CD4-positive, alpha-beta memory T cell (primary cell): ENCODE measurements around the gene LPAR2. TPM values are rescaled to one million over a fixed set of nuclear protein-coding genes. Genes with fewer than 3 reads are reported as not detected.

Experiments used
- CTCF ChIA-PET: fragments of 350-600 bp; sonication (Branson Sonifier 250); formaldehyde crosslinking; loops from one replicate; lab custom pipeline; 2021; ENCODE audit warnings: inconsistent platforms; ENCODE audit not compliant: partially characterized antibody; lab: Charles Lee
- POLR2A ChIA-PET: fragments of 350-600 bp; sonication (Branson Sonifier 250); formaldehyde crosslinking; loops from one replicate; lab custom pipeline; 2021; ENCODE audit not compliant: partially characterized antibody; lab: Charles Lee
- DNase-seq, 5 donors: peaks; one replicate each; pipeline versions ENCODE4 v3.0.0 to v3.0.0-alpha.2; 2020 to 2022; ENCODE audit warnings: mixed read lengths in 1 of 5
- H3K27ac ChIP-seq: one replicate; pipeline ENCODE4 v1.7.0; 2013; ENCODE audit warnings: low read depth, low read length
- H3K27me3 ChIP-seq: 2 replicates; pipeline ENCODE4 v1.7.0; 2013; ENCODE audit warnings: mild to moderate bottlenecking, low read length, moderate library complexity; ENCODE audit not compliant: insufficient read depth
- H3K36me3 ChIP-seq: 2 replicates; pipeline ENCODE4 v1.7.0; 2013; ENCODE audit warnings: mild to moderate bottlenecking, low read length, moderate library complexity; ENCODE audit not compliant: insufficient read depth
- H3K4me1 ChIP-seq: 2 replicates; pipeline ENCODE4 v1.7.0; 2013; ENCODE audit warnings: mild to moderate bottlenecking, low read length, moderate library complexity; ENCODE audit not compliant: insufficient read depth
- H3K4me3 ChIP-seq, 2 donors: one replicate each; pipeline ENCODE4 v1.7.0; 2013; ENCODE audit warnings: low read length in 2 of 2, mild to moderate bottlenecking in 1 of 2
- H3K9me3 ChIP-seq, 2 donors: one replicate each; pipeline ENCODE4 v1.7.0; 2013; ENCODE audit warnings: low read length in 2 of 2, control low read depth in 1 of 2; ENCODE audit not compliant: control insufficient read depth in 1 of 2
- H3K27ac Mint-ChIP-seq, 7 donors: one replicate each; pipeline ENCODE4 v1.8.0; 2020 to 2021; ENCODE audit warnings: mixed read lengths in 7 of 7, mild to moderate bottlenecking in 6 of 7, inconsistent platforms in 3 of 7, moderate library complexity in 3 of 7
- H3K27me3 Mint-ChIP-seq, 2 donors: one replicate each; pipeline ENCODE4 v1.8.0; 2020 to 2021; ENCODE audit warnings: mixed read lengths in 2 of 2
- H3K36me3 Mint-ChIP-seq, 2 donors: one replicate each; pipeline ENCODE4 v1.8.0; 2020 to 2021; ENCODE audit warnings: mixed read lengths in 2 of 2, inconsistent platforms in 1 of 2, mild to moderate bottlenecking in 1 of 2
- H3K4me1 Mint-ChIP-seq, 4 donors: one replicate each; pipeline ENCODE4 v1.8.0; 2020 to 2021; ENCODE audit warnings: mixed read lengths in 4 of 4, mild to moderate bottlenecking in 1 of 4
- H3K4me3 Mint-ChIP-seq, 8 donors: one replicate each; pipeline ENCODE4 v1.8.0; 2020 to 2021; ENCODE audit warnings: mixed read lengths in 8 of 8, mild to moderate bottlenecking in 7 of 8, moderate library complexity in 6 of 8, inconsistent platforms in 3 of 8
- H3K9me3 Mint-ChIP-seq, 8 donors: one replicate each; pipeline ENCODE4 v1.8.0; 2020 to 2021; ENCODE audit warnings: mixed read lengths in 8 of 8, mild to moderate bottlenecking in 5 of 8, inconsistent platforms in 3 of 8, moderate library complexity in 1 of 8
- intact Hi-C: fragments of 100-400 bp; cut with micrococcal nuclease; formaldehyde crosslinking; loops from one replicate; pipeline ENCODE4 v1.15.1; 2023
- polyA plus RNA-seq, 2 donors: library from polyadenylated mRNA; unstranded; fragments of 300-500 nt; fragmentation: Illumina TruSeq; gene quantifications; one replicate each; pipeline ENCODE4 v1.2.3, GENCODE V29; 2021
- total RNA-seq, 2 experiments: library from RNA; stranded (reverse); gene quantifications; one replicate each; pipeline ENCODE4 v1.2.3, GENCODE V29; 2021

The LPAR2 gene
- total and polyA plus RNA-seq, 4 experiments from 2014 or later, result 27.2 to 72.4 (median 54.2) TPM

DNA sequence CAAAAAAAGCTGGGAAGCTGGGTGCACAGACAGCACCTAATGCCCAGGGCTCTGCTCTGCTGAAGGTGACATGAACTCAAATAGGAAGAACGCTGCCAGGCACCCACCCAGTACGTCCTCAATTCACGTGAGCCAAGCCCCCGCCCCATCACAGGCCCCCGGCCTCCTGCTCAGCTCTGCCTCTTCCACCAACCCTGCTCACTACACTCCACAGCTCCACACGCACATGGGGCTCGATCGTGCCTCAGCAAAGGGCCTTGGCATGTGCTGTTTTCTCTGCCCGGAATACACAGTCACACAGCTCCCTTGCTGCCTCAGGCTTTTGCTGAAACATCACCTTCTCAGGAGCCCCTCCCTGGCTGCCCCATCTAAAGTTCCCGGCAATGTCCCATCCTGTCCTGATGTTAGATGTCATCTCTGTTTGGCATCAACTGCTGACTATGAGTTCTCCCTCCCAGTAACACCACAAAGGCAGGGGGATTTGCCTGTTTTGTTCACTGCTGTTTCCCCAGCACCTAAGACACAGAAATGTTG, 33.2 kb upstream of the LPAR2 start:
- peaks cover 23 to 39% (median 28%) of the 10 kb centered on the region in 4 donors for H3K4me1 Mint-ChIP-seq
- H3K27ac ChIP-seq, result peak overlapping the region; percentile 89
- H3K9me3 Mint-ChIP-seq, result no peaks in the 10 kb centered on the region
- no peaks in the 10 kb centered on the region for H3K27me3 ChIP-seq
- H3K36me3 ChIP-seq, result peaks cover 41% of the 10 kb centered on the region
- H3K9me3 ChIP-seq, result no peaks in the 10 kb centered on the region
- intact Hi-C loops, result loop anchor here (5.0 to 10.0 kb wide), 2 partner anchors 44 to 256 kb away; partner anchors contain the start of genes GATAD2A and PBX4
- peaks cover 26 to 53% of the 10 kb centered on the region in 2 donors for H3K36me3 Mint-ChIP-seq
- no peaks in the 10 kb centered on the region for H3K27me3 Mint-ChIP-seq
- CTCF ChIA-PET, result interaction anchor here (1.0 to 4.2 kb wide), 5 partner anchors 10 to 129 kb away, joined by 3 to 12 read pairs (median 4); partner anchors contain the start of gene GMIP
- POLR2A ChIA-PET, result interaction anchor here (0.9 to 5.7 kb wide), 13 partner anchors 8 to 240 kb away, joined by 3 to 42 read pairs (median 13); partner anchors contain the start of genes GMIP, ZNF101, ZNF253 and ZNF506
- peaks cover 42% of the 10 kb centered on the region for H3K4me1 ChIP-seq
- H3K4me3 ChIP-seq, result peak overlapping the region in 1 of 2 donors; percentile 78
- H3K27ac Mint-ChIP-seq, result peak overlapping the region; percentile 91 to 99 (median 95)
- no peak for DNase-seq
- peak overlapping the region; percentile 89 to 96 (median 92) for H3K4me3 Mint-ChIP-seq

DNA sequence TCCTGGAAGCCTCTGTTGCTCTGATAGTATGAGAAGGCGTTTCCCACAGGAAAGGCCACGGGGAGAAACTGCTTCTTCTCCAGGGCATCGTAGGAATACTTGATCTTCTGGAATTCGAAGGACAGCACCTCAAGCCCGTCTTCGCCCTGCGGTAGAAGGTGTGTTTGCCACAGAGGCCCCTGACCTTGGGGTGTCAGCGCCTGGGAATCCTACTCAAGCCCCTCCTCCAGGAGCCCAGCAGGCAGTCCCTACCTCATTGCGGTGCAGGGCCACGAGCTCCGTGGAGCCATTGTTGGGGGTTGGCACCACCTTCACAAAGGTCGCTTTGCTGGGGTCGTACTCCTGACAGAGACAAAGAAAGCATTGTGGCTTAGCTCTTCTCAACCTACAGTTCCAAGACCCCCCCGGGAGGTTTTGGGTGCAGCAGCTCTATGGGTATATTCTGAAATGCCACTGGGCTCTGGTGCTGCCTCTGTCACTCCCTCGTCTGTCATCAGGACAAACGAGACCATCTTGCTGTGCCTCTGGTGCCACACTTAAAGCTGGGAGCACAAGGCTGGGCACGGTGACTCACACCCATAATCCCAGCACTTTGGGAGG, 31.7 kb upstream of the LPAR2 start:
- H3K27ac ChIP-seq, result no peak overlapping the region
- ChIA-PET CTCF (interaction anchor here (1.3 to 4.2 kb wide), 2 partner anchors 16 to 106 kb away, joined by 4 to 12 read pairs; partner anchors contain the start of gene GMIP), POLR2A (interaction anchor here (1.0 to 5.7 kb wide), 7 partner anchors 8 to 207 kb away, joined by 3 to 42 read pairs (median 15); partner anchors contain the start of genes GMIP, ZNF101, ZNF253 and ZNF506)
- intact Hi-C loops, result loop anchor here (5.0 to 10.0 kb wide), 2 partner anchors 42 to 255 kb away; partner anchors contain the start of genes GATAD2A and PBX4
- Mint-ChIP-seq H3K4me3 (no peak overlapping the region), H3K4me1 (peaks cover 23 to 39% (median 28%) of the 10 kb centered on the region in 4 donors), H3K27ac (peak overlapping the region in 3 of 7 donors; percentile 35 to 56 (median 41)), H3K27me3 (no peaks in the 10 kb centered on the region), H3K9me3 (no peaks in the 10 kb centered on the region), H3K36me3 (peaks cover 33 to 65% of the 10 kb centered on the region in 2 donors)
- peaks cover 55% of the 10 kb centered on the region for H3K36me3 ChIP-seq
- DNase-seq, result peak in 1 of 5 donors; percentile 19
- no peaks in the 10 kb centered on the region for H3K27me3 ChIP-seq
- H3K4me3 ChIP-seq, result no peak overlapping the region
- H3K9me3 ChIP-seq, result no peaks in the 10 kb centered on the region
- peaks cover 32% of the 10 kb centered on the region for H3K4me1 ChIP-seq

DNA sequence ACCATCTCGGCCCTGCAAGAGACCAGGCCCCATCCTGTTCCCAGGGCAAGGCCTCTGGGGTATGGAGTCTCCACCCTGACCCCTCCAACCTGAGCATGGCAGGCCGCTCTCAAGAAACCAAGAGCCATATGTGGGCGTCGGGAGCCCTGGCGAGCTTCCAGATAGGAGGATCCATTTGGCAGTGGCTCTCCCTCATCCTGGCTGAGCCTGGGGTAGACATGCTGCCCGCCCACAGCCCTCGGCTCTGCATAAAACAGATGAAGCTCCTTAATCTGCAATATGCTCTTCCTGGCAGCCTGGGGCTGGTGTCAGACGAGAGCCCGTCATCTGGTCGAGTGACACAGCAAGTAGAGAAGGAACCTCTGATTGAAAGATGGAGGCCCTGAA, 29.4 kb upstream of the LPAR2 start:
- no peak overlapping the region for H3K4me3 Mint-ChIP-seq
- H3K27ac Mint-ChIP-seq, result peak overlapping the region in 2 of 7 donors; percentile 22 to 42
- intact Hi-C loops, result no loop called here
- peaks cover 25% of the 10 kb centered on the region for H3K4me1 ChIP-seq
- ChIA-PET CTCF (interaction anchor here (0.8 to 1.4 kb wide), 2 partner anchors 103 to 125 kb away, joined by 3 to 5 read pairs; no protein-coding TSS in a partner anchor), POLR2A (interaction anchor here (1.0 to 3.7 kb wide), 3 partner anchors 11 to 75 kb away, joined by 3 to 21 read pairs (median 4); partner anchors contain the start of genes ZNF101 and ZNF14)
- H3K27ac ChIP-seq, result no peak overlapping the region
- H3K9me3 Mint-ChIP-seq, result no peaks in the 10 kb centered on the region
- H3K36me3 Mint-ChIP-seq, result peaks cover 47 to 69% of the 10 kb centered on the region in 2 donors
- H3K27me3 ChIP-seq, result no peaks in the 10 kb centered on the region
- no peaks in the 10 kb centered on the region for H3K27me3 Mint-ChIP-seq
- H3K36me3 ChIP-seq, result peaks cover 77% of the 10 kb centered on the region
- no peak overlapping the region for H3K4me3 ChIP-seq
- no peak for DNase-seq
- H3K4me1 Mint-ChIP-seq, result peaks cover 15 to 31% (median 18%) of the 10 kb centered on the region in 4 donors
- no peaks in the 10 kb centered on the region for H3K9me3 ChIP-seq

DNA sequence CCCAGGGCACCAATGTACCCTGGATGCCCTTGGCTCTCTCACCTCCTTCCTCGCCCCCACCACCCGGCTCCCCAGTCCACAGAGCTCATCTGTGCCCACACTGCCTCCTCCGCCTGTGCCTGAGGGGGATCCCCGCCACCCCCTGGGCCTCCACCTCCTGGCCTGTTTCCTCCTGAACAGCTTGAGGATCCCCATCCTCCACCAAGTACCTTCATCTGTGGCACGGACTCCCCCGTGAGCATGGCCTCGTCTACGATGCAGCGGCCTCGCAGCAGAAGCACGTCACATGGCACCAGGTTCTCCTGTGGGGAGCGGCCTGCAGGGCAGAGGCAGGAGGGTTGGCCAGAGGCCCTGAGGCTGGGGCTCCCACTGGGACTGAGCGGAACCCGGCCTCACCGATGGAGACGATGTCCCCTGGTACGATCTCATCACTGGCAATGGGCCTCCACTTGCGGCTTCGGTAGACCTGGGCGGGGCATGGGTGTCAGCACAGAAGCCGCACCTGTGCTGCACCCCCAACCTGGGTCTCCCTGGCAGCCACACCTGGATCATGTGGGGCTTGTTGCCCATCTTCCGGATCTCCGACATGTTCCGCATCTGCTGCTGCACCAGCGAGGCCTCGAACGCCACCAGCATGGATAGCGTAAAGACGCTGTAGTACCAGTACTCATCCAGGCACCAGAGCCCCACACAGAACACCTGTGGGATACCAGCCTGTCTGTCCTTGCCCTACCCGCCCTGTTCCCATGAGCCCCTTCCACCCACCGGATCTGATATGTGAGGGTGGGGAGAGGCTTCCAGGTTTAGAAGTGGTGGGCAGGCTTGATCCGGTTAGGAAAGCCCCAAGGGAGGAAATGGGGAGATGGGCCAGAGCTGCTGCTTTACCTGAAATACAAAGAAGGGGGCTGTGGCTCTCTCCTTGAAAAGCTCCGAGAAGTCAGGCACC, 28.7 kb upstream of the LPAR2 start:
- ChIA-PET POLR2A (interaction anchor here (1.0 to 1.6 kb wide), 2 partner anchors 11 to 76 kb away, joined by 3 to 4 read pairs; partner anchors contain the start of gene ZNF14), CTCF (interaction anchor here (1.4 kb wide), 1 partner anchor 103 kb away, joined by 5 read pairs; no protein-coding TSS in a partner anchor)
- Mint-ChIP-seq H3K4me1 (peaks cover 9 to 25% (median 11%) of the 10 kb centered on the region in 4 donors), H3K4me3 (no peak overlapping the region), H3K27ac (peak overlapping the region in 2 of 7 donors; percentile 55 to 86), H3K36me3 (peaks cover 52 to 66% of the 10 kb centered on the region in 2 donors), H3K27me3 (no peaks in the 10 kb centered on the region), H3K9me3 (no peaks in the 10 kb centered on the region)
- Histone ChIP-seq H3K27ac (no peak overlapping the region), H3K9me3 (no peaks in the 10 kb centered on the region), H3K4me1 (peaks cover 18% of the 10 kb centered on the region), H3K27me3 (no peaks in the 10 kb centered on the region), H3K36me3 (peaks cover 80% of the 10 kb centered on the region), H3K4me3 (no peak overlapping the region)
- intact Hi-C loops, result no loop called here
- peak in 1 of 5 donors; percentile 31 for DNase-seq

DNA sequence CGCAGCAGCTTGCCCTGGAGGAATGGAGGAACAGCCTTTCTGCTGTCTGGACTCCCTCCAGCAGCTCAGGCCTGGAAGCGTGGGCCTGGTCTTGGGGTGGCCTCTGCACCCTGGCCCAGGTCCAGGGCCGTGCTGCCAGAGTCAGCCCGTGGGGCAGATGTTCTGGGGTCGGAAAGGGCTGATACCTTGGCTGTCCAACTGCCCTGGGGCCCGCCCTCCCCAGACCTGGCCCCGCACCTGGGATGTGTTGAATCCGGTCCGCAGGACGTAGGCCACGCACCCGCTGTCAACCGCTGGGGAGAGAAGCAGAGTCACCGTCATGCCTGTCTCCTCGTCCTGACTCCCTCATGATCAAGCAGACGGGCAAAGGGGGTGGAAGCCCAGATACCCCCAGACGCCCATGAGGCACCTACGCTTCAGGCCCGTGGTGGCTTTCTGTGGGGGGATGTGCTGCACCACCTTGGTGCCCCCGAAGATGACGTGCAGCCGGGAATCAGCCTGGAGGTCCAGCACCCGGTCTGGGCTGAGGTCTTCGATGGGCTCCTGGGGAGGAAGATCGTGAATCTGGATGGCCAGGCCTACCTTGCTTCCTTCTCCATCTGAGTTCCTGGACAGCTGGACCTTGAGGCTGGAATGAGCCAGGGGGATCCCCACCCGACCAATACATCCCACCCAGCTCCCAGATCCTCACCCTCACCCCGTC, 27.8 kb upstream of the LPAR2 start:
- Histone ChIP-seq H3K4me1 (peaks cover 10% of the 10 kb centered on the region), H3K27ac (no peak overlapping the region), H3K27me3 (no peaks in the 10 kb centered on the region), H3K4me3 (no peak overlapping the region), H3K9me3 (no peaks in the 10 kb centered on the region), H3K36me3 (peaks cover 87% of the 10 kb centered on the region)
- Mint-ChIP-seq H3K9me3 (no peaks in the 10 kb centered on the region), H3K36me3 (peaks cover 48 to 66% of the 10 kb centered on the region in 2 donors), H3K27me3 (no peaks in the 10 kb centered on the region), H3K4me3 (no peak overlapping the region), H3K27ac (peak overlapping the region in 1 of 7 donors; percentile 86), H3K4me1 (peaks cover 0 to 15% (median 4%) of the 10 kb centered on the region in 4 donors)
- ChIA-PET CTCF (no interaction called here), POLR2A (interaction anchor here (0.7 to 1.6 kb wide), 2 partner anchors 8 to 12 kb away, joined by 3 to 4 read pairs; partner anchors contain the start of gene ATP13A1)
- intact Hi-C loops, result no loop called here
- DNase-seq, result peak in 1 of 5 donors; percentile 26

DNA sequence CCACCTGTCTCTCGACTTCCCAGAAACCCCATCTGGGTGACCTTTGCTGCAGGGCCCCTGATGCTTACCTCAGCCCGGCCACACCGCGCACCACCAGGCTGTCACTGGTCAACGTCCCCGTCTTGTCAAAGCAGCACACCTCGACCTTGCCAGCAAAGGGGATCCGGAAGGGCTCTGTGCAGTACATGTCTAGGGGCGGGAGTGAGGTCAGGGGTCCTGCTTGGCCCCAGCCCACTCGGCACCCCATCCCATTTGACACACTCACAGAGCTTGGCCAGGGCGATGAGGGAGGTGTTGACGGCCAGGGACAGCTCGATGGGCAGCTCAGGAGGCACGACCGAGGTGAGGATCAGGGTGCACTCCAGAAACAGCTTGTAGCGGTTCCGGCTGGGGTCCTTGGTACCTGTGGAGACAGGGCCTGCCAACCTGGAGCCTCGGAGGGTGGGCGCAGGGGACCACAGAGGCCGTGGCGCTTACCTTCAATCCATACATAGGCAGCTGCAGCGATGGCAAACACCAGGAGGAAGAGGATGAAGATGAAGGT, 27.1 kb upstream of the LPAR2 start:
- intact Hi-C loops, result no loop called here
- Histone ChIP-seq H3K4me3 (no peak overlapping the region), H3K27me3 (no peaks in the 10 kb centered on the region), H3K27ac (no peak overlapping the region), H3K36me3 (peaks cover 92% of the 10 kb centered on the region), H3K4me1 (peaks cover 7% of the 10 kb centered on the region), H3K9me3 (no peaks in the 10 kb centered on the region)
- no peak overlapping the region for H3K4me3 Mint-ChIP-seq
- no peaks in the 10 kb centered on the region for H3K9me3 Mint-ChIP-seq
- peaks cover 50 to 73% of the 10 kb centered on the region in 2 donors for H3K36me3 Mint-ChIP-seq
- ChIA-PET CTCF (no interaction called here), POLR2A (interaction anchor here (0.7 to 0.8 kb wide), 3 partner anchors 9 to 14 kb away, joined by 3 read pairs; partner anchors contain the start of gene ATP13A1)
- DNase-seq, result peak in 1 of 5 donors; percentile 38
- peaks cover 0 to 14% (median 4%) of the 10 kb centered on the region in 4 donors for H3K4me1 Mint-ChIP-seq
- no peaks in the 10 kb centered on the region for H3K27me3 Mint-ChIP-seq
- H3K27ac Mint-ChIP-seq, result peak overlapping the region in 2 of 7 donors; percentile 48 to 72
